HG02884 (cell line): ENCODE measurements around the gene KIAA0232.
"Not testable (repeated sequence)": the region's sequence is repeated elsewhere in the genome, so short reads cannot be mapped to it uniquely, and the experiment has no call there.

Experiments used
- ATAC-seq: cut with Tn5 transposase; IDR thresholded peaks from one replicate; pipeline ENCODE4 v1.9.1; 2021; ENCODE audit warnings: mild to moderate bottlenecking, moderate library complexity; ENCODE audit not compliant: unreplicated experiment

The KIAA0232 gene

GRCh38 chr4:6875431-6875831 lies 92.9 kb downstream of the KIAA0232 start:
- ATAC-seq = no peak

- ATAC-seq = no peak
These were observed 93.9 kb downstream of the KIAA0232 start for GRCh38 chr4:6876440-6876839.

GRCh38 chr4:6877067-6877466 lies 94.5 kb downstream of the KIAA0232 start:
- ATAC-seq = no peak

- ATAC-seq = no peak
These were observed 96.0 kb downstream of the KIAA0232 start for GRCh38 chr4:6878451-6879059.

GRCh38 chr4:6880691-6881090 lies 98.2 kb downstream of the KIAA0232 start:
- ATAC-seq = no peak

GRCh38 chr4:6881908-6882307 lies 99.4 kb downstream of the KIAA0232 start:
- no peak for ATAC-seq

GRCh38 chr4:6884341-6884870 lies 101.9 kb downstream of the KIAA0232 start:
- ATAC-seq = no peak

GRCh38 chr4:6885953-6886557 lies 103.5 kb downstream of the KIAA0232 start:
- no peak for ATAC-seq

GRCh38 chr4:6886886-6887285 lies 104.4 kb downstream of the KIAA0232 start:
- ATAC-seq = no peak

- ATAC-seq = no peak
These were observed 105.3 kb downstream of the KIAA0232 start for GRCh38 chr4:6887591-6888371.

- no peak for ATAC-seq
These were observed 106.1 kb downstream of the KIAA0232 start for GRCh38 chr4:6888506-6889071.

GRCh38 chr4:6889101-6889735 lies 106.7 kb downstream of the KIAA0232 start:
- no peak for ATAC-seq

- ATAC-seq = no peak
These were observed 107.3 kb downstream of the KIAA0232 start for GRCh38 chr4:6889736-6890324.

- no peak for ATAC-seq
These were observed 107.8 kb downstream of the KIAA0232 start for GRCh38 chr4:6890358-6890757.

- not testable (repeated sequence) for ATAC-seq
These were observed 108.4 kb downstream of the KIAA0232 start for GRCh38 chr4:6890971-6891370.

GRCh38 chr4:6891436-6892170 lies 109.1 kb downstream of the KIAA0232 start:
- ATAC-seq = peak; percentile 17

- peak; percentile 48 for ATAC-seq
These were observed 109.8 kb downstream of the KIAA0232 start for GRCh38 chr4:6892190-6892908.

- ATAC-seq = no peak
These were observed 110.3 kb downstream of the KIAA0232 start for GRCh38 chr4:6892909-6893202.

GRCh38 chr4:6893449-6894085 lies 111.0 kb downstream of the KIAA0232 start:
- no peak for ATAC-seq
